NB4 (cell line): ENCODE results near the gene PDE4D.

Source experiments
- MAX ChIP-seq: IDR thresholded peaks from 2 replicates; pipeline ENCODE4 v1.6.1; 2011; ENCODE audit warnings: low read depth, low read length
- TF ChIP-seq, protein P1 (sequence below): IDR thresholded peaks from one replicate; pipeline ENCODE4 v1.5.1; 2012; ENCODE audit warnings: low read depth, low read length

GRCh38 chr5:59905188-59905587 lies 11.7 kb upstream of the PDE4D start:
- TF ChIP-seq, protein P1, sequence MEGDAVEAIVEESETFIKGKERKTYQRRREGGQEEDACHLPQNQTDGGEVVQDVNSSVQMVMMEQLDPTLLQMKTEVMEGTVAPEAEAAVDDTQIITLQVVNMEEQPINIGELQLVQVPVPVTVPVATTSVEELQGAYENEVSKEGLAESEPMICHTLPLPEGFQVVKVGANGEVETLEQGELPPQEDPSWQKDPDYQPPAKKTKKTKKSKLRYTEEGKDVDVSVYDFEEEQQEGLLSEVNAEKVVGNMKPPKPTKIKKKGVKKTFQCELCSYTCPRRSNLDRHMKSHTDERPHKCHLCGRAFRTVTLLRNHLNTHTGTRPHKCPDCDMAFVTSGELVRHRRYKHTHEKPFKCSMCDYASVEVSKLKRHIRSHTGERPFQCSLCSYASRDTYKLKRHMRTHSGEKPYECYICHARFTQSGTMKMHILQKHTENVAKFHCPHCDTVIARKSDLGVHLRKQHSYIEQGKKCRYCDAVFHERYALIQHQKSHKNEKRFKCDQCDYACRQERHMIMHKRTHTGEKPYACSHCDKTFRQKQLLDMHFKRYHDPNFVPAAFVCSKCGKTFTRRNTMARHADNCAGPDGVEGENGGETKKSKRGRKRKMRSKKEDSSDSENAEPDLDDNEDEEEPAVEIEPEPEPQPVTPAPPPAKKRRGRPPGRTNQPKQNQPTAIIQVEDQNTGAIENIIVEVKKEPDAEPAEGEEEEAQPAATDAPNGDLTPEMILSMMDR: no peak
- no peak for TF ChIP-seq MAX
